ENCODE results near the gene RIN3.

- TF ChIP-seq CTCF (IDR thresholded peaks at IDR 0.05) = no peak
- no peak for TF ChIP-seq POLR2AphosphoS5 (IDR thresholded peaks at IDR 0.05)
- TF ChIP-seq POLR2A (IDR thresholded peaks at IDR 0.05) = no peak
These were observed 119.7 kb downstream of the RIN3 start for GRCh38 chr14:92633274-92633616.
